HAP-1 (cell line): ENCODE data around the gene GOLGB1.

Source experiments
- DNase-seq, 2 experiments: peaks; one replicate each; pipeline ENCODE4 v3.0.0-alpha.2; 2016 to 2020; ENCODE audit warnings: low spot score in 2 of 2
- H3K27me3 ChIP-seq: fragments of 250-450 bp; sonication (Bioruptor Pico); 2 replicates; pipeline ENCODE4 v1.5.1; 2020; ENCODE audit warnings: low read depth, mild to moderate bottlenecking, moderate library complexity
- H3K36me3 ChIP-seq: fragments of 250-450 bp; sonication (Bioruptor Pico); replicated peaks from 2 replicates; pipeline ENCODE4 v1.5.1; 2020; ENCODE audit warnings: mild to moderate bottlenecking
- H3K4me1 ChIP-seq: fragments of 250-450 bp; sonication (Bioruptor Pico); 2 replicates; pipeline ENCODE4 v1.5.1; 2020; ENCODE audit warnings: mild to moderate bottlenecking
- H3K4me3 ChIP-seq: fragments of 250-450 bp; sonication (Bioruptor Pico); 2 replicates; pipeline ENCODE4 v1.5.1; 2020; ENCODE audit warnings: mild to moderate bottlenecking, moderate library complexity
- H3K9me3 ChIP-seq: fragments of 250-450 bp; sonication (Bioruptor Pico); 2 replicates; pipeline ENCODE4 v1.5.1; 2020; ENCODE audit warnings: mild to moderate bottlenecking, moderate library complexity
- in situ Hi-C: fragments of 300-500 bp; cut with MboI; formaldehyde crosslinking; loops from 3 replicates; pipeline ENCODE4 v1.14.3; 2020; ENCODE audit warnings: low sequenced_read_pairs, inconsistent platforms, mixed read lengths

GOLGB1 gene

GRCh38 chr3:121626495-121626894 lies 123.0 kb downstream of the GOLGB1 start:
- no peak for DNase-seq
- Histone ChIP-seq H3K27me3 (no peaks in the 10 kb centered on the region), H3K4me3 (no peak overlapping the region), H3K9me3 (no peaks in the 10 kb centered on the region), H3K4me1 (no peaks in the 10 kb centered on the region), H3K36me3 (no peaks in the 10 kb centered on the region)
- in situ Hi-C loops: no loop called here

GRCh38 chr3:121624147-121624899 lies 125.2 kb downstream of the GOLGB1 start:
- in situ Hi-C loops: no loop called here
- Histone ChIP-seq H3K27me3 (no peaks in the 10 kb centered on the region), H3K36me3 (no peaks in the 10 kb centered on the region), H3K4me1 (no peaks in the 10 kb centered on the region), H3K4me3 (no peak overlapping the region), H3K9me3 (no peaks in the 10 kb centered on the region)
- DNase-seq: no peak

- no peaks in the 10 kb centered on the region for H3K27me3 ChIP-seq
Observed at GRCh38 chr3:121621491-121621890, 128.1 kb downstream of the GOLGB1 start.

GRCh38 chr3:121619691-121620090 lies 129.8 kb downstream of the GOLGB1 start:
- H3K36me3 ChIP-seq: no peaks in the 10 kb centered on the region
- no peak overlapping the region for H3K4me3 ChIP-seq
- no peak for DNase-seq
- H3K9me3 ChIP-seq: no peaks in the 10 kb centered on the region
- H3K4me1 ChIP-seq: no peaks in the 10 kb centered on the region
- no peaks in the 10 kb centered on the region for H3K27me3 ChIP-seq
- in situ Hi-C loops: no loop called here

More at GRCh38 chr3:121621491-121621890, 128.1 kb downstream of the GOLGB1 start:
- DNase-seq: no peak
- Histone ChIP-seq H3K36me3 (no peaks in the 10 kb centered on the region), H3K4me1 (no peaks in the 10 kb centered on the region), H3K9me3 (no peaks in the 10 kb centered on the region), H3K4me3 (no peak overlapping the region)
- in situ Hi-C loops: no loop called here
